IPS-20b (cell line): ENCODE data around the gene ZNF554.
"Not testable (repeated sequence)": the region's sequence is repeated elsewhere in the genome, so short reads cannot be mapped to it uniquely, and the experiment has no call there.

ENCODE experiments used
- H3K27ac ChIP-seq: one replicate; pipeline ENCODE4 v1.5.1; 2013; ENCODE audit warnings: low read length
- H3K27me3 ChIP-seq: 2 replicates; pipeline ENCODE4 v1.6.1; 2013; ENCODE audit warnings: mild to moderate bottlenecking, low read length, inconsistent platforms; ENCODE audit not compliant: insufficient read depth
- H3K36me3 ChIP-seq: 2 replicates; pipeline ENCODE4 v1.6.1; 2013; ENCODE audit warnings: low read depth, mild to moderate bottlenecking, inconsistent platforms, low read length, moderate library complexity; ENCODE audit not compliant: insufficient read depth
- H3K4me1 ChIP-seq: 2 replicates; pipeline ENCODE4 v1.6.1; 2013; ENCODE audit warnings: mild to moderate bottlenecking, control low read depth, inconsistent platforms, low read length, moderate library complexity; ENCODE audit not compliant: insufficient read depth
- H3K4me3 ChIP-seq: 2 replicates; pipeline ENCODE4 v1.5.1; 2013; ENCODE audit warnings: mild to moderate bottlenecking, low read length, inconsistent platforms
- H3K9ac ChIP-seq: 2 replicates; pipeline ENCODE4 v1.6.1; 2013; ENCODE audit warnings: low read depth, mild to moderate bottlenecking, inconsistent platforms, low read length, moderate library complexity
- H3K9me3 ChIP-seq: 2 replicates; pipeline ENCODE4 v1.6.1; 2013; ENCODE audit warnings: mild to moderate bottlenecking, low read depth, low read length, inconsistent platforms; ENCODE audit not compliant: insufficient read depth

Gene ZNF554

GRCh38 chr19:2782329-2782935 is 37.2 kb upstream of the ZNF554 start:
- peak overlapping the region; percentile 92 for H3K4me3 ChIP-seq
- no peaks in the 10 kb centered on the region for H3K9me3 ChIP-seq
- H3K9ac ChIP-seq, result peak overlapping the region; percentile 92
- H3K27ac ChIP-seq, result no peak overlapping the region
- H3K27me3 ChIP-seq, result no peaks in the 10 kb centered on the region
- peaks cover 6% of the 10 kb centered on the region; the same call in 1 of the 2 replicates for H3K4me1 ChIP-seq
- H3K36me3 ChIP-seq, result peaks cover 17% of the 10 kb centered on the region

GRCh38 chr19:2782936-2783780 is 36.5 kb upstream of the ZNF554 start, which contains the start of gene SGTA:
Gene SGTA, minus strand, starts transcription at chr19:2783273. Its CDS starts 14,205 bp downstream, at chr19:2769068.
- peaks cover 24% of the 10 kb centered on the region for H3K36me3 ChIP-seq
- H3K9ac ChIP-seq, result peak within 1 kb of the TSS; percentile 92
- H3K9me3 ChIP-seq, result no peaks in the 10 kb centered on the region
- H3K4me3 ChIP-seq, result peak within 1 kb of the TSS; percentile 92
- H3K27me3 ChIP-seq, result no peaks in the 10 kb centered on the region
- no peak within 1 kb of the TSS for H3K27ac ChIP-seq
- H3K4me1 ChIP-seq, result peaks cover 6% of the 10 kb centered on the region; the same call in 1 of the 2 replicates

GRCh38 chr19:2783781-2784145 is 35.9 kb upstream of the ZNF554 start:
- Histone ChIP-seq H3K9ac (peak overlapping the region; percentile 38; the same call in 1 of the 2 replicates), H3K4me1 (peaks cover 6% of the 10 kb centered on the region; the same call in 1 of the 2 replicates), H3K27ac (no peak overlapping the region), H3K9me3 (no peaks in the 10 kb centered on the region), H3K36me3 (peaks cover 26% of the 10 kb centered on the region), H3K4me3 (peak overlapping the region; percentile 31; the same call in 1 of the 2 replicates), H3K27me3 (no peaks in the 10 kb centered on the region)

- Histone ChIP-seq H3K4me3 (peak within 1 kb of the TSS; percentile 99), H3K27ac (peak within 1 kb of the TSS; percentile 67), H3K9ac (peak within 1 kb of the TSS; percentile 97), H3K4me1 (peaks cover 6% of the 10 kb centered on the region; the same call in 1 of the 2 replicates), H3K9me3 (no peaks in the 10 kb centered on the region), H3K27me3 (no peaks in the 10 kb centered on the region), H3K36me3 (peaks cover 26% of the 10 kb centered on the region)
Observed at GRCh38 chr19:2785244-2785997, 34.2 kb upstream of the ZNF554 start, which contains the start of gene THOP1. Gene THOP1, plus strand, starts transcription at chr19:2785503. Its CDS starts 160 bp downstream, at chr19:2785663.

- peak overlapping the region; percentile 4; the same call in 1 of the 2 replicates for H3K4me3 ChIP-seq
- H3K27ac ChIP-seq, result no peak overlapping the region
- H3K4me1 ChIP-seq, result peaks cover 2% of the 10 kb centered on the region; the same call in 1 of the 2 replicates
- no peaks in the 10 kb centered on the region for H3K9me3 ChIP-seq
- H3K36me3 ChIP-seq, result peaks cover 35% of the 10 kb centered on the region
- H3K27me3 ChIP-seq, result no peaks in the 10 kb centered on the region
- 0 out of 2 replicates have a peak overlapping the region, but pooled peaks have one; percentile 33 for H3K9ac ChIP-seq
Observed at GRCh38 chr19:2787115-2787514, 32.6 kb upstream of the ZNF554 start.

GRCh38 chr19:2788237-2788636 is 31.4 kb upstream of the ZNF554 start:
- Histone ChIP-seq H3K27ac (no peak overlapping the region), H3K27me3 (no peaks in the 10 kb centered on the region), H3K4me1 (no peaks in the 10 kb centered on the region), H3K9me3 (no peaks in the 10 kb centered on the region), H3K9ac (no peak overlapping the region), H3K36me3 (peaks cover 44% of the 10 kb centered on the region), H3K4me3 (no peak overlapping the region)

- no peak overlapping the region for H3K4me3 ChIP-seq
- peaks cover 62% of the 10 kb centered on the region for H3K36me3 ChIP-seq
- no peaks in the 10 kb centered on the region for H3K4me1 ChIP-seq
- no peak overlapping the region for H3K9ac ChIP-seq
- no peaks in the 10 kb centered on the region for H3K9me3 ChIP-seq
- H3K27me3 ChIP-seq, result no peaks in the 10 kb centered on the region
- H3K27ac ChIP-seq, result no peak overlapping the region
Observed at GRCh38 chr19:2790194-2790556, 29.5 kb upstream of the ZNF554 start.

- no peaks in the 10 kb centered on the region for H3K4me1 ChIP-seq
- no peak overlapping the region for H3K27ac ChIP-seq
- H3K27me3 ChIP-seq, result no peaks in the 10 kb centered on the region
- no peak overlapping the region for H3K4me3 ChIP-seq
- peaks cover 67% of the 10 kb centered on the region for H3K36me3 ChIP-seq
- no peaks in the 10 kb centered on the region for H3K9me3 ChIP-seq
- H3K9ac ChIP-seq, result no peak overlapping the region
Observed at GRCh38 chr19:2790557-2791271, 29.0 kb upstream of the ZNF554 start.

GRCh38 chr19:2791440-2791839 is 28.2 kb upstream of the ZNF554 start:
- Histone ChIP-seq H3K27me3 (no peaks in the 10 kb centered on the region), H3K9me3 (no peaks in the 10 kb centered on the region), H3K36me3 (peaks cover 74% of the 10 kb centered on the region), H3K4me1 (no peaks in the 10 kb centered on the region), H3K4me3 (no peak overlapping the region), H3K9ac (no peak overlapping the region), H3K27ac (no peak overlapping the region)

GRCh38 chr19:2791876-2792275 is 27.8 kb upstream of the ZNF554 start:
- Histone ChIP-seq H3K4me3 (no peak overlapping the region), H3K9me3 (no peaks in the 10 kb centered on the region), H3K27me3 (no peaks in the 10 kb centered on the region), H3K36me3 (peaks cover 79% of the 10 kb centered on the region), H3K27ac (no peak overlapping the region), H3K4me1 (no peaks in the 10 kb centered on the region), H3K9ac (no peak overlapping the region)

GRCh38 chr19:2792666-2793065 is 27.0 kb upstream of the ZNF554 start:
- not testable (repeated sequence) for H3K27me3 ChIP-seq, H3K27ac ChIP-seq, H3K4me3 ChIP-seq, H3K9ac ChIP-seq, H3K4me1 ChIP-seq, H3K9me3 ChIP-seq
- peaks cover 79% of the 10 kb centered on the region for H3K36me3 ChIP-seq
